Hematopoietic multipotent progenitor cell treated with erythropoietin and hydrocortisone succinate and interleukin-3 and kit ligand, for 17 days (in vitro differentiated cells): ENCODE data around the gene PTPRN2.
"Not testable (repeated sequence)": the region's sequence is repeated elsewhere in the genome, so short reads cannot be mapped to it uniquely, and the experiment has no call there.

Experiments
- DNase-seq: peaks from one replicate; pipeline ENCODE4 v3.0.0-alpha.2; 2015; ENCODE audit warnings: low spot score

PTPRN2 gene

DNA sequence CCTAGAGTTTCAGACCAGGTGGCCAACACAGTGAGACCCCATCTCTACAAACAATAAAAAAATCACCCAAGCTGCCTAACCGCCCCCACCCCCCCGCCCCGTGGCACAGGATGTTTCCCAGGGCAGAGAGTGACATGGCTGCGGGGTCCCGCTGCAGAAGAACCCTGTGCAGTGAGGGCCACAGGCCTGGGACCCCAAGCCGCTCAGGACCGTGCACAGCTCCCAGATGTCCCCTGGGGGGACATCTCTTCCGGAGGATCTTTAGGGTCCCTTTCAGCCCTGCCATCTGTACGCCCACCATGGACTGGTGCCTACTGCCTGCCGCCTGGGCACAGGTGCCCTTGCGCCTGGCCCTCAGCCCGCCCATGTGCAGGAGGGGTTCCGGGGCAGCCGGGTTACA lies 877.2 kb downstream of the PTPRN2 start:
- no peak for DNase-seq

- no peak for DNase-seq
These were observed 877.9 kb downstream of the PTPRN2 start for GRCh38 chr7:157709531-157710251.

- no peak for DNase-seq
These were observed 878.7 kb downstream of the PTPRN2 start for GRCh38 chr7:157708919-157709295.

- DNase-seq: no peak
These were observed 879.4 kb downstream of the PTPRN2 start for GRCh38 chr7:157707983-157708918.

- no peak for DNase-seq
These were observed 883.3 kb downstream of the PTPRN2 start for GRCh38 chr7:157704365-157704764.

DNA sequence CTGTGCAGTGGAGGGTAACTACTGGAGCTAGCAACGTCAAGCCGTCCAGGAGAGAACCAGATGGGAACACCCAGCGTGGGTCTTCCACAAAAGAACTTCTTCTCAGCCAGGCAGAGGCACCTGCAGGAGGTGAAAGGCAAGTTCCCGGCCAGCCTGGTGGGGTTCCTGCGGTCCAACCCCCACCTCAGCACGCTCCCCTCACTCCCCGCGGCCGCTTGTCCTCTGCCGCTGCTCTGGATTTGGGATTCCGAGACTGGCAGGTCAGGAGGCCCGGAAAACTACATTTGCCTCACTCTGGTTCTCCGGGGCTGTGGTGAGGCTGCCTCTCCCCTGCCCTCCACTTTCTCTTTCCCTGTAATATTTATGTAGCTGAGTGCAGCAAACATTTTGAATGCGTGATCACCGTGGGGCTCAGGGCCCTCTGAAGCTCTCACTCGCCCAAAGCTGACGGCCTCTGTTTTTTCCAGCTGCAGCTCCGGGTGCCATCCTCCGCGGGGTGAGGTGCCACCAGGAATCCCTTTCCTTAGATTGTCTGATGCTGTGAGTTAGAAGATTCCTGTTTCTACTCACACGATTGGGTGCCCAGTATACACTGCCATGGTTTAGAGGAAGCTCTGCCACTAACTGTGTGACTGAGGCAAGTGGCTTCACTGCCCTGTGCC lies 884.0 kb downstream of the PTPRN2 start:
- no peak for DNase-seq

DNA sequence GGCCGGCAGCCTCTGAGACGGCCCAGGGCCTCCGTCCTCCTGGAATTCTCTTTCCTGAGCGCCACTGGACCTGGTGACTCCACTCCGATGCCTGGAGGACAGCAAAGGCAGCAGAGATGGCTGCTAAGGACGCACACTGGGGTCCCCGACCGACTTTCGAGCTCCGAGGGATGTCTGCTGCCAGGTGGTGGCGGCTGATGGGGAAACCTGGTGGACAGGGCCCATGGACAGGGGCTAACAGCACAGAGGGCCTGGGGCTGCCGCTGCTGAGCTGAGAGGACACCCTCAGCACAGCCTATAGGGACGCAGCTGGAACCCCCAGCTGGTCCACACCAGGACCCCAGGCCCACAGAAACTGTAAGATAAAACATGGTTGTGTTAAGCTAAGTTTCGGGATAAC lies 884.5 kb downstream of the PTPRN2 start:
- DNase-seq: no peak

DNA sequence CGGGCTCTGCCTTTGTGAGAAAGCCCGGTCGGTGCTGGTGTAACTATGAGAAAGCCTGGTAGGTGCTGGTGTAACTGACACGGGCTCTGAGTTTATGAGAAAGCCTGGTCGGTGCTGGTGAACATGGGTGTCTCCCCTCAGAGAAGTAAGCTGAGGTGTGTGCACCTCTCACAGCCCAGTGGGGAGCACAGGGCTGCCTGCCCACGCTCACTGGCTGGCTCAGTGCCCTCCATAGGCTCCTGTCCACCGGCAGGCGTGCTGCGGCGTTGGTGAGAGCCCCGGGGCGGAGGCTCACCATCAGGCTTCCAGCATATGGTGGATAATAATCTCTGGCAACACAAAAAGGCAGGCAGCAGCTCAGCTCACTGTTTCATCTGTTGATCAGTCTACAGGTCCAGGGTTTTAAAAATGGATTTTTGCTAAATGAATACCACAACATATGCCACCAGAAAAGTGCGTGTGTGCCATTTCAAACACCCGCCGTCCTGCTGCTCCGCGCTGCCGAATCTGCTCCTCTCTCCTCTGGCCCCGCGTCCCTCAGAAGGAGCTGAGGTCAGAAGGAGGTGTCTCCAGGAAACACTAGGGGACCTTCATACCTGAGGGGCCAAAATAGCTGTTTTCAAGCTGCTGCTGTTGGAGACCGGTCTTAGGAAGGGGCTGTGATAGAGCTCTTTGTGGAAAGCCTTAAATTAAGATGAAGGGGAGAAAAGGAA lies 885.2 kb downstream of the PTPRN2 start:
- DNase-seq: no peak

DNA sequence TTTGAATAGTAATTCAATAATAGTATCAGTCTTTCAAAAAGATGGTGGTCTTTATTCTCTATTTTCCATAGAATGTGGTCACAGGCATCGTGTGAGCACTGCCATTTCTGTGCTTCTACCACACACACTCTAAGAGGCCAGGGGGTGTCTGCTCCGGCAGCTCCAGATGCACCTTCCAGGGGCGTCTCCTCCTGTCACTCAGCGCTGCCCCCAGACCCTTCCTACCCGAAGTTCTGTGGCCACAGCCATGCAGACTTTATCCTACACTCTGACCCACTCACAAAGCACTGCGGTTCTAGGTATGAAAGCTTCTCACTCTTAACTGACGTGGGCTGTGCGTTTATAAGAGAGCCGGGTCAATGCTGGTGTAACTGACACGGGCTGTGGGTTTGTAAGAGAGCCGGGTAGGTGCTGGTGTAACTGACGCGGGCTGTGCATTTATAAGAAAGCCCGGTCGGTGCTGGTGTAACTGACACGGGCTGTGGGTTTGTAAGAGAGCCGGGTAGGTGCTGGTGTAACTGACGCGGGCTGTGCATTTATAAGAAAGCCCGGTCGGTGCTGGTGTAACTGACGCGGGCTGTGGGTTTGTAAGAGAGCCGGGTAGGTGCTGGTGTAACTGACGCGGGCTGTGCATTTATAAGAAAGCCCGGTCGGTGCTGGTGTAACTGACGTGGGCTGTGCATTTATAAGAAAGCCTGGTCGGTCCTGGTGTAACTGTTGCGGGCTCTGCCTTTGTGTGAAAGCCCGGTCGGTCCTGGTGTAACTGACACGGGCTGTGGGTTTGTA lies 886.0 kb downstream of the PTPRN2 start:
- not testable (repeated sequence) for DNase-seq

- no peak for DNase-seq
These were observed 887.2 kb downstream of the PTPRN2 start for GRCh38 chr7:157700231-157701005.

- no peak for DNase-seq
These were observed 888.1 kb downstream of the PTPRN2 start for GRCh38 chr7:157699357-157700013.

GRCh38 chr7:157697287-157697686 lies 890.3 kb downstream of the PTPRN2 start:
- DNase-seq: not testable (repeated sequence)

DNA sequence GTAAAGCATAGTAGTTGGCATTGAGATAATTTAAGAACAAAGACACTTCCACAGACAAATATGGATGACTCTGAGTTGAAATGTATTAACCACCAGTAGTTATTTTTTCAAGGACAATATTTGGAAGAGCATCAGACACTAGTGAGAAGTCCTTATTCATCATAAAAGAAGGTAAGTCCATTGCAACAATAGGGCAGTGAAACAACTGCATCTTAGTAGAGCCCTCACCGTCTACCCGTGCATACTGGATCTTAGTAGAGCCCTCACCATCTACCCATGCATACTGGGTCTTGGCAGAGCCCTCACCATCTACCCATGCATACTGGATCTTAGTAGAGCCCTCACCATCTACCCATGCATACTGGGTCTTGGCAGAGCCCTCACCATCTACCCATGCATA lies 892.0 kb downstream of the PTPRN2 start:
- not testable (repeated sequence) for DNase-seq

GRCh38 chr7:157694376-157694665 lies 893.3 kb downstream of the PTPRN2 start:
- no peak for DNase-seq

- no peak for DNase-seq
These were observed 893.9 kb downstream of the PTPRN2 start for GRCh38 chr7:157693521-157694375.

GRCh38 chr7:157693071-157693520 lies 894.5 kb downstream of the PTPRN2 start:
- DNase-seq: no peak

DNA sequence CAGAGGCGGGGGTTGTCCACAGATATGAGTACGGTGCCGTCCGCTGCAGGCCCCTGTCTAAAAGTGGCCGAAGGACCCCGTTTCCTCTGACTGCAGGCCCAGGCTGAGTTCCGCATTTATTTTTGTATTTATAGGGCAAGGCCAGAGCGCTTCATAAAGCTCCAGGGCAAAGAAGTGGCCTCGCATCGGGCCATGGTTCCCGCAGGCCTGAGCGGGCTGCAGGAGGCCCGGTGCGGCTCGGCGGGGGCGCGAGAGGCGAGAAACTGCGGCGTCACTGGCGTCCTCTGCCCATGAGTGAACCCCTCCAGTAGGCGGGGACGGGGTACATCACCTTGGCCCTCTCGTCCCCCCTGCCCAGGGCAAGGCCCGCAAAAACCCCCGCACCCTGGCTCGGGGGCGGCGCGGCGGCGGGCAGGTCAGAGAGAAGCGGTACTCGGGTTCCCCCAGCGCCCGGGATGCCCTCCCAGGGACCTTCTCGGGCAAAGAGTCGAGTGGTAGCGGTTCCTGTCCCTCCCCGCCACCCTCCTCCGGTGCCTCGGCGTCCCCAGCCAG lies 895.1 kb downstream of the PTPRN2 start:
- no peak for DNase-seq

- no peak for DNase-seq
These were observed 895.8 kb downstream of the PTPRN2 start for GRCh38 chr7:157691586-157692459.
